ENCODE results near the gene PTCRA.

GRCh38 chr6:42961020-42961470, 45.2 kb downstream of the PTCRA start:
- TF ChIP-seq CTCF (IDR thresholded peaks at IDR 0.05) (no peak), EP300 (IDR thresholded peaks at IDR 0.05) (no peak)

All from suprapubic skin (tissue), 3 donors.